D721Med (cell line): ENCODE data around the gene PTGER2.

Experiments used
- DNase-seq: peaks from one replicate; pipeline ENCODE4 v3.0.0; 2011; ENCODE audit warnings: low spot score; ENCODE audit not compliant: insufficient read length
- FAIRE-seq: peaks from 2 replicates; lab custom pipeline; 2011; peaks lifted over from hg19 to GRCh38; lab: Jason Lieb, UNC
- CTCF ChIP-seq: IDR thresholded peaks from 2 replicates; pipeline ENCODE4 v1.5.1; 2012; ENCODE audit warnings: mild to moderate bottlenecking, control low read depth; ENCODE audit not compliant: insufficient read depth; ENCODE audit errors: missing control alignments

Gene PTGER2

GRCh38 chr14:52369305-52369801, 55.2 kb downstream of the PTGER2 start:
- no peak for FAIRE-seq
- no peak for DNase-seq
- TF ChIP-seq CTCF = no peak

DNA sequence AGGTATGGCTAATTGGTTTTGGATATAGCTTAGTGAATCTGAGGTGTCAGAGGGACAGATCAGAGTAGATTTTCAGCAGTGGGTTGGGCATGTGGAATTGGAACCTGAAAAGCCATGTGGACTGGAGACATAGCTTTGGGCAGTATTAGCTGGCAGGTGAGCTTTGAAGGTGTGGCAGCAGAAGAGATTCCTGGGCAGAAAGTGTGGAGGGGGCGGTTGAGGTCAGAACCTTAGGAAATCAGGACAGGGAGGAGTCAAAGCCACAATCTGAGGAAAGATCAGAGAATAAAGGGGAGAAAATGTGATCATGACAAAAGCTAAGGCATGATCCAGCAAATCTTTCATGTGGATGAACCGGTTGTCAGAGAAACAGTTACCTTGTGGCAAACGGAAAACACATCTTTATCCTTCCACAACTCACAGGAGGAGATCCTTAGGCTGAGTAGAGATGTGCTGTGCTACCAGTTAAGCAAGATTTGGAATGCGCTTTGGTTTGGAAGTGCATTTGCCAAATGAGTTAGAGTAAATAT, 56.4 kb downstream of the PTGER2 start:
- no peak for TF ChIP-seq CTCF
- FAIRE-seq (no peak), DNase-seq (no peak)

DNA sequence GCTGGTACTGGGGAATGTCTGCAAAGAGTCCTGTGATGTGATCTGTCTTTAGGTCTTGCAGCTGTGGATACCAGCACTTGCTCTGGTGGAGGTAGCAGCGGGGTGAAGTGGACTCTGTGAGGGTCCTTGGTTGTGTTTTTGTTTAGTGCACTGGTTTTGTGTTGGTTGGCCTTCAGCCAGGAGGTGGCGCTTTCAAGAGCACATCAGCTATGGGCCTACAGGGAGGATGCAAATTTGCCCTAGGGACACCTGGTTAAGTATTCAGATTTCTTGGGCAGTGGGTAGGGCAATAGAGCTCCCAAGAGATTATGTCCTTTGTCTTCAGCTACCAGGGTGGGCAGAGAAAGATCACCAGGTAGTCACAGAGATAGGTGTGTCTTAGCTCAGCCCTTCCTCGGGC, 63.8 kb downstream of the PTGER2 start:
- no peak for DNase-seq
- no peak for TF ChIP-seq CTCF
- no peak for FAIRE-seq
